ENCODE measurements around the gene ITPR1. TPM values are rescaled to one million over a fixed set of nuclear protein-coding genes. Genes with fewer than 3 reads are reported as not detected.

Gene ITPR1
- total RNA-seq, 1 donor from 2014 or later, result 251 TPM

DNA sequence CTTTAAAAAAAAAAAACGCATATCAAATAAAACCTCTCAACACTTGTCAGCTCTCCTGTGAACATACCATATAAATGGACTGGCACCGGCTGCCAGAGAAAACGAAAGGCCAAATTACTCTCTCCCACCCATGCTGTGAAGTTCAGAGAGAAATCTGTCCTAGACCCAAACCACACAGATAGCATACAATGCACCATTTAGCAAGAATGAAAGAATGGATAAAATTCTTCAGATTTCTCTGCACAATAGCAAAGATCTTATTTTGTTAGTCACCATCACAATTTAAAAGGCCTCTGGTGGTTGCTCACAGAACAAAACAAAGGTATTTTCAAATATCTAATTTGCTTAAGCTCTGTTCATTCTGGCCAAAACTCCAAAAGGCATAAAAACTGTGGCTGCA is 392.2 kb downstream of the ITPR1 start:
- no peak for DNase-seq (ENCODE audit: low spot score)

DNA sequence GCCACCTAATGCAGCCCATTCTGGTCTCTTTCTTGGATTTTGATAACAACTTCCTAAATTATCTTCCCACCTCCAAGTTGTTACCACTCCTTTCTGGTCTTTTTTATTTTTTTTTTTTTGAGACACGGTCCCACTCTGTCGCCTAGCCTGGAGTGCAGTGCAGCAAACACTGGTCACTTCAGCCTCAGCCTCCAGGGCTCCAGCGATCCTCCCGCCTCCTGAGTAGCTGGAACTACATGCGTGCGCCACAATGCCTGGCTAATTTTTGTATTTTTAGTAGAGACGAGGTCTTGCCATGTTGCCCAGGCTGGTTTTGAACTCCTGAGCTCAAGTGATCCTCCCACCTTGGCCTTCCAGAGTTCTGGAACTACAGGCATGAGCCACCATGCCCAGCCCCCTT is 393.3 kb downstream of the ITPR1 start:
- DNase-seq (ENCODE audit: low spot score), result no peak

DNA sequence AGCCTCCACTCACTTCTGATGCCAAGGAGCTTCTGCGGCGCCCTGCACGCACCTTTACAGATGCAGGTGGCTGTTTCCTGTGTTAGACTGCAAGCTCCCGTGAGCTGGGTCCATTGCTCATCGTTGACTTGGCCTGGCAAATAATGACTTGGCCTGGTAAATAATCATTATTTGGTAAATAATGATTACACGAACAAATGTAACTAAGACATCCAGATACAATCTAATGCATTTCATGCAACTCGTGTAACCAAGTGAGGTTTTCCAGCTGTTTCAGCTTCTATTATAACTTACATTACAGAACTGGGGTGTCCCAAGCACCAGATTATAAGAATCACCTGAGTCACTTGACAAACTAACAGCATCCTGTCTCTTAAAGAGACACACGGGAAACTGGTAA is 394.0 kb downstream of the ITPR1 start:
- DNase-seq (ENCODE audit: low spot score), result no peak

DNA sequence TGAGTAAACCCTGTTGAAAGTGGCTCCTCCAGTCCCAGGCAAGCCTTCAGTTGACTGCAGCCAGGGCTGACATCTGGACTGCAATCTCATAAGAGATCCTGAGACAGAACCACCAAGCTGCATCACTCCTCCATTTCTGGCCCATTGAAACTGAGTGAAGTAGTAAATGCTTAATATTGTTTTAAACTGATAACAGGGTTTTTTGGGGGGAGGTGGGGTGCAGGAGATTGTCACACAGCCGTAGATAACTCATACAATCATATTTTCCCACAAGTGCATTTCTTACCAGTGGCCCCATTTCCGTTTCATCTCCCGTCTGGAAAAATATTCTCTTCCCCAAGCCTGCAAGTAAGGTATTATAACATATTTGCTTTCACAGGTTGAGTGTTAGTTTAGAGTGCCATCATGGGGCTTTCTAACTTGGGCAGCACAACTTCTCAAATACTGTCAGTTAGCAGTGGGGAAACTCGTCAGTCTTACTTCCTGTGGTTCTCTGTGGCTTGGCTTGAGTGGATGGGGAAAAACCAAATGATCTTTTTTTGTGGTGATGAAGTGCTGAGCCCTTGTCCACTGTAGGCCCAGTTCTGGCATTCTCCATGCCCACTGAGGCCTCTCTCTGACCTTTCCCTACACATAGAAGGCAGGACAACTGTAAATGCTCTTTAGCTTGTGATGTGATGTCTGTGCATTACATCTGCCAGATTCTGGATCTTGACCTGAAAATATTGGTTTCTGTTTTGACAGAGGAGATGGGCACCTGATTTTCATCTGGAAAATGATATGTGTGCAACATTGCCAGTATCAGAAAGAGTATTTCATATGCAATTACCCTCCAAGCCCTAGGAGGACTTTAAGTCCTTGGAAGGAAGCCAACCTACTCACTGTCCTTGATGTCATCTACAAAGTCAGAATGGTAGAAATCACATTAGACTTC is 396.0 kb downstream of the ITPR1 start:
- DNase-seq (ENCODE audit: low spot score), result no peak

DNA sequence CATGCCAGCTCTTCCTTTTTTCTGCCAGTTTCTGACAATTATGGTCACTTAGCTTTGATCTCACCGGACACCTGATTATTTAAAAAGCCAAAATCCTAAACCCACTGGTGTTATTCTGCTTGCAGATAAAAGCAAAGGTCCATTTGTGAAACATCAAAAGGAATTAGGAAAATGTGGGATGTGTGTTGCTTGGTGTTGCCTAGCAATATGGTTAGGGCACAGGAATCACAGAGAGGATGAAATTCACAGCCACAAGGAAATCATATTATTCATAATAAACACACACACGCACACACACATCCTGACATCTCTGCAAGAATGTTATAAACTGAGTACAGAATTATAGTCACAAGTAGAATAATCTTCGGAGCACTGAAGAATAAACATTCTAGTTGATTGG is 396.7 kb downstream of the ITPR1 start:
- DNase-seq (ENCODE audit: low spot score), result no peak

DNA sequence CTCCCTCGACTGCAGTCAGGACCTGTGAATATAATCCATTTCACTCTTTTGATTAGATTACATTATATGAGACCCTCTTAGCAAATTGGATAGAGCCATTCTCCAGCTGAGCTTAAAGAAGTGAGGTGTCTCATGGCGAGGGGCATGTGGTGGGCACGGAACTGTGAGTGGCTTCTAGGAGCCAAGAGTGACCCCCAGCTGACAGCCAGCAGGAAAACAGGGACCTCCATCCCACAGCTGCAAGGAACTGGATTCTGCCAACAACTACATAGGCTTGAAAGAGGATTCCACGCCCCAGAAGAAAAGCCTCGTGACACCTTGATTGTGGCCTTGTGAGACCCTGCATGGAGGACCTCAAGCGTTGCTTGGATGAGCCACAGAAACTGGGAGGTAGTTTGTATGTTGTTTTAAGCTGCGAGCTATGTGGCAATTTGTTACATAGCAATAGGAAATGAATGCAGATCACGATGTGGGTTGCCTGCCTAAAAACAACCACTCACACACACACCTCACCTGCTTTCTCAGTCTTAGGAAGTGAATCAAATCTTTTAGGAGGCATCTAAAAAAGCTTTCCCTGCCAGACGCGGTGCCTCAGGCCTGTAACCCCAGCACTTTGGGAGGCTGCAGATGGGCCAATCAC is 401.9 kb downstream of the ITPR1 start:
- no peak for DNase-seq (ENCODE audit: low spot score)

DNA sequence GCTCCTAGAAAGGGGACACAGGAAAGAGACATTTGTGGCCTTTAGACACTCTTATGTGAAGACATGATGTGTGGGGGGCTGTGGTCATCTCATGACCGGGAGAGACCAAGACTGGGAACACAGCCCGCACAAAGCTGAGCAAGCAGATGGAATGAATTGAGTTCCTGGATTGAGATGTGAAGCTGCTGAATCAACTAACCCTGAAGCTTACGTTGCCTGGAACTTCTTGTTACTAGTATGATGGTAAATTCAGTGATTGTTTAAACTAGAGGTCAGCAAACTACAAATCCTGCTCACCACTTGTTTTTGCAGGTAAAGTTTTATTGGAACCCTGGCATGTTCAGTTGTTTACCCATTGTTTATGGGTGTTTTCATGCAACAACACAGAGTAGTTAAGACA is 402.7 kb downstream of the ITPR1 start:
- peak; percentile 18 for DNase-seq (ENCODE audit: low spot score)

Other genes starting within 250 kb of the ITPR1 start
- 42.4 TPM for gene SETMAR, start 190.0 kb upstream of the ITPR1 start, total RNA-seq (ENCODE audit: insufficient read depth, low replicate concordance)
- gene SUMF1, start 26.1 kb upstream of the ITPR1 start, total RNA-seq (ENCODE audit: insufficient read depth, low replicate concordance), result 67.9 TPM